ENCODE measurements around the gene VEZT. TPM values are rescaled to one million over a fixed set of nuclear protein-coding genes. Genes with fewer than 3 reads are reported as not detected.

Gene VEZT
- total RNA-seq, 1 experiment from 2014 or later = 46.4 TPM

GRCh38 chr12:95216711-95217376 is 763 bp upstream of the VEZT start:
- CTCF ChIA-PET = interaction anchor here (0.9 to 1.7 kb wide), 6 partner anchors 13 to 358 kb away, joined by 3 to 27 read pairs (median 4); partner anchors contain the start of gene NR2C1
- H3K4me2 ChIP-seq (ENCODE audit: low read length) = peak overlapping the region; percentile 83
- H2AFZ ChIP-seq (ENCODE audit: low read depth, low read length, poor library complexity, severe bottlenecking) = no peak overlapping the region
- intact Hi-C loops (cut with micrococcal nuclease) = loop anchor here (1.0 to 2.0 kb wide), 4 partner anchors 34 to 317 kb away; partner anchors contain the start of gene NR2C1
- RAD21 ChIA-PET (ENCODE audit: low non-redundant PET in 1 of 2, low total read pairs in 2 of 2, uncharacterized antibody in 2 of 2, unreplicated experiment in 2 of 2) = interaction anchor here (1.5 kb wide), 3 partner anchors 43 to 100 kb away, joined by 4 to 19 read pairs (median 15); no protein-coding TSS in a partner anchor
- H3K9ac ChIP-seq (ENCODE audit: low read length) = peak overlapping the region; percentile 72
- ATAC-seq = peak; percentile 25
- POLR2A ChIA-PET = interaction anchor here (0.8 to 1.5 kb wide), 7 partner anchors 9 to 99 kb away, joined by 3 to 7 read pairs (median 5); no protein-coding TSS in a partner anchor
- TSS peak; percentile 53 for BruUV-seq (replicated peaks)
- TF ChIP-seq MAX (IDR thresholded peaks at IDR 0.05) = peak; percentile 24; the same call in 1 of the 2 replicates
- no peak for TF ChIP-seq SP1 (IDR thresholded peaks at IDR 0.05; ENCODE audit: low read depth)
- no peaks in the 10 kb centered on the region; a peak in 1 of 4 replicates for H3K36me3 ChIP-seq (ENCODE audit: control insufficient read depth in 1 of 2, insufficient read depth in 2 of 2, low read length in 2 of 2)
- peaks cover 3 to 27% of the 10 kb centered on the region in 2 experiments; a peak in 2 of 4 replicates for H3K4me1 ChIP-seq (ENCODE audit: control insufficient read depth in 1 of 2, insufficient read depth in 2 of 2, low read length in 2 of 2)
- H3K27ac ChIP-seq (ENCODE audit: low read depth, low read length) = peak overlapping the region; percentile 73
- H3K4me3 ChIP-seq (replicated peaks in 1 of 2; ENCODE audit: low read depth in 1 of 2, low read length in 2 of 2) = peak overlapping the region; percentile 73 to 83
- H4K20me1 ChIP-seq (ENCODE audit: insufficient read depth) = no peaks in the 10 kb centered on the region
- DNase-seq (ENCODE audit: low read depth, low spot score) = no peak
- no peaks in the 10 kb centered on the region for H3K9me2 ChIP-seq (ENCODE audit: insufficient read depth)
- H3K27me3 ChIP-seq (ENCODE audit: insufficient read depth, low read length) = no peaks in the 10 kb centered on the region
- peaks cover 92% of the 10 kb centered on the region for H3K79me2 ChIP-seq (ENCODE audit: insufficient read depth, low read length)
- H3K9me3 ChIP-seq (ENCODE audit: control insufficient read depth in 1 of 2, insufficient read depth in 1 of 2, low read depth in 1 of 2, low read length in 2 of 2) = no peaks in the 10 kb centered on the region

DNA sequence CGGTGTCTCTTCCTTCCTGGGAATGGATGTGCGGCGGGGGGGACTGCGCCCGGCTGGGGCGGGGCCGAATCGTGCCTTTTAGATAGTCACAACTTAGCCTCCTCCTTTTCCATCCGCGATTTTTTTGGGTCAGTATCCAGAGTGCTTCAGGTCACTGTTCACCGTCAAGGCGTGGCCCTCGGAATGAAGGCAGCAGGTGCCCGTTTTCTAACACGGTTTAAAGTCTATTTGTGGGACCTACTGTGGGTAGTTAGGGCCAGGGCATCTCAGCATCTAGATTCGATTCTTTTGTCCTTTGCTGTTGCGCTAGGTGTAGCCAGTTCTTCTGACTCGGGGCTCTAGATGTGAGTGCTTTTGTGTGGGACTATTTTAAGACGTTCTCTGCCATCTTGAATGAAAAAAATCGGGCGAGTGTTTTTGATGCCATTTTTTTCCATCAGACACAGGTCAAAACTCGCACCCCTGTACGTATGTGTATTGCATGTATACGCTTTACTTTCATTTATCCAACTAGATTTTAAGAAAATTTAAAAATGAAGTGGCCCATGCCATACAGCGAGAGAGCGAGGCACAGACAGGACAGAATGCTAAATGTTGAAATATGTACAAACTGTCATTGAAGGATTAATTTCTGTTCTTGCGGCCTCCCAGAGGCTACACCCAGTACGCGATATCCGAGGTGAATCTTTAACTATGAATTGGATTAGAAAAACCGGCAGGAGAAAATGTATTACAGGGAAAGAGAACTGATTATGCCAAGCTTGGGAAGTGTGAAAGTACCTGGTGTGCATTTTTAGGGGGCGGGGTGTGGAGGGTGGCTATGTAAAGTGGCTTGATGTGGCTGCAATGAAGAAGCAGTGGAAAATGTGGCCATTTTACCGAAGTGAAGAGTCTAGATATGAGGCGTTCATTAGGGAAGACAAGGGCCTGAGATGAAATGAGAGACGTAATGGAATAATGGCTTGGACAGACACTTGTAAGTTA is 835 bp downstream of the VEZT start:
- Histone ChIP-seq H2AFZ (ENCODE audit: low read depth, low read length, poor library complexity, severe bottlenecking) (no peak overlapping the region), H3K79me2 (ENCODE audit: insufficient read depth, low read length) (peaks cover 93% of the 10 kb centered on the region), H3K4me1 (ENCODE audit: control insufficient read depth in 1 of 2, insufficient read depth in 2 of 2, low read length in 2 of 2) (peaks cover 3 to 27% of the 10 kb centered on the region in 2 experiments; a peak in 2 of 4 replicates), H4K20me1 (ENCODE audit: insufficient read depth) (no peaks in the 10 kb centered on the region), H3K27ac (ENCODE audit: low read depth, low read length) (peak overlapping the region; percentile 79), H3K27me3 (ENCODE audit: insufficient read depth, low read length) (no peaks in the 10 kb centered on the region), H3K9me2 (ENCODE audit: insufficient read depth) (no peaks in the 10 kb centered on the region), H3K4me3 (replicated peaks in 1 of 2; ENCODE audit: low read depth in 1 of 2, low read length in 2 of 2) (peak overlapping the region; percentile 71 to 83), H3K36me3 (ENCODE audit: control insufficient read depth in 1 of 2, insufficient read depth in 2 of 2, low read length in 2 of 2) (no peaks in the 10 kb centered on the region; a peak in 1 of 4 replicates), H3K9me3 (ENCODE audit: control insufficient read depth in 1 of 2, insufficient read depth in 1 of 2, low read depth in 1 of 2, low read length in 2 of 2) (no peaks in the 10 kb centered on the region), H3K4me2 (ENCODE audit: low read length) (peak overlapping the region; percentile 83), H3K9ac (ENCODE audit: low read length) (peak overlapping the region; percentile 72)
- ChIA-PET RAD21 (ENCODE audit: low non-redundant PET in 1 of 2, low total read pairs in 2 of 2, uncharacterized antibody in 2 of 2, unreplicated experiment in 2 of 2) (interaction anchor here (0.8 to 1.5 kb wide), 5 partner anchors 41 to 316 kb away, joined by 3 to 19 read pairs (median 5); no protein-coding TSS in a partner anchor), POLR2A (interaction anchor here (1.0 to 1.5 kb wide), 4 partner anchors 8 to 101 kb away, joined by 4 to 7 read pairs (median 4); no protein-coding TSS in a partner anchor), CTCF (interaction anchor here (0.7 to 1.7 kb wide), 5 partner anchors 10 to 145 kb away, joined by 3 to 27 read pairs (median 3); partner anchors contain the start of gene NR2C1)
- DNase-seq (ENCODE audit: low read depth, low spot score) (no peak), ATAC-seq (no peak)
- intact Hi-C loops (cut with micrococcal nuclease) = no loop called here
- TSS peak; percentile 69 for BruUV-seq (replicated peaks)
- peak; percentile 16 for TF ChIP-seq POLR2A (IDR thresholded peaks at IDR 0.05; ENCODE audit: borderline replicate concordance, extremely low read depth, insufficient read depth, insufficient read length)
- 0 out of 2 replicates have a peak, but pooled peaks have one; percentile 27 for TF ChIP-seq EGR1 (IDR thresholded peaks at IDR 0.05; ENCODE audit: low read depth)
- peak; percentile 67 for TF ChIP-seq ZFX (IDR thresholded peaks at IDR 0.05)
- TF ChIP-seq TCF7L2 (IDR thresholded peaks at IDR 0.05; ENCODE audit: borderline replicate concordance, extremely low read depth, insufficient read depth, insufficient read length) = no peak

Measured in HCT116 (cell line).